GM21390 (cell line): ENCODE data around the gene MKRN2OS.

Source experiments
- ATAC-seq: cut with Tn5 transposase; IDR thresholded peaks from one replicate; pipeline ENCODE4 v1.9.1; 2021; ENCODE audit not compliant: unreplicated experiment

MKRN2OS gene

DNA sequence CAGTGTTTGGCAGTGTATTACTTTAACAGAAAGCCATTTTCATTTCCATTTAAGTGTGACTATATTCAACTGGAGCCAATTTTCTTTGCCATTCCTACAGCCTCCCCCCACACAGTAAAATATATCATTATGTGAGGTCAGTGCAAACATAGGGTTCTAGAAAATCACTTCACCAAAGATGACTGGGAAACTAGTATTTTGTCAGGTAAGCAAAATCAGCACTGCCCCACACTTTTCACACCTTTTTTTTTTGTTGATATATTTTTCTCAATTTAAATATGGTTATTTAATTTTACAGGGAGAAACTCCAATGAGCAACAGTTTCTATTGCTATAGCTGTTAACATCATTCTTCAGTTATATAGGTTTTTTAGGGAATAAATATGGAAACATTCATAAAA lies 29.7 kb downstream of the MKRN2OS start:
- no peak for ATAC-seq

- ATAC-seq = no peak
Observed at GRCh38 chr3:12513694-12514446, 31.4 kb downstream of the MKRN2OS start.

DNA sequence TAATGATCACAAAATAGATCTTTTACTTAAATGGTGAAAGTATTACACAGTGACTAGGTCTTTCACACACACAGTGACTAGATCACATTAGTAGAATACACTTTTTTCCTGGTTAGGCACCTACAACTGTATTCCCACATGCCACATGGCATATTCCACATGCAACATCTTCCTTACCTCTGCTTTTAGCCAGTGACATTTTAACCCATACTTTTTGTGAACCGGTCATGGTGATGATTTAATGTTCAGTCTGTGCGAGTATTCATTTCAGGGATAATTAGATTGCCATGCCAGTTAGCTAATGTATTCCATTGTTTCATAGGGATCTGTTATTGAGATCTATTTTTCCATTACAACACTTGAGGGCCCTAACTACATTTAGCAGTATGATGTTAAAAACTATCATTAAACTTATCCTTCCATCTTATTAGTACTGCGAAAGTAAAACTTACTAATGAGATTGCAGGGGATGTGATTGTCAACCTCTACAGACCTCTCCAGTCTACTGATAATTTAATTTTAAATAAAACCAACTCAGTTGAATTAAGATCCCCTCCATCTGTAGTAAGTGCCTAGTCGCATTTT lies 32.7 kb downstream of the MKRN2OS start:
- ATAC-seq = no peak

GRCh38 chr3:12509466-12509865 lies 35.8 kb downstream of the MKRN2OS start:
- no peak for ATAC-seq

DNA sequence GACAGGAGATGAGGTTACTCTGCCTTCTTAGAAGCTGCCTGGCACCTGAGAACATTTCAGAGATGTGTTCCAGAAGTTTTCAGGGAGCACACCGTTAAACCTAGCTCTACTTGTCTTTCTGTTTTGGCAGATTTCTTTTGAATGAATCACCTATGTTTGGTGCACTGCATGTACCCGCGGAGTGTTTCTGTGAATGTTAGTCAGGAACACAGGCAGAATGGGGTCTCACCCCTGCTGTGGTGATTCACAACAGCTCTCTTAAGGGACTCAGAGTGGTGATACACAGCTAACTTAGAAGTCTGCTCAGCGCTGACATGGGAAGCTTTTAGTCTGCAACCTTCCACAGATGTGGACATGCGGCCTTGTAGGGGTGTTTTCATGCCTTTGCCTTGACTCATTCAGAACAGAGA lies 37.0 kb downstream of the MKRN2OS start:
- no peak for ATAC-seq

DNA sequence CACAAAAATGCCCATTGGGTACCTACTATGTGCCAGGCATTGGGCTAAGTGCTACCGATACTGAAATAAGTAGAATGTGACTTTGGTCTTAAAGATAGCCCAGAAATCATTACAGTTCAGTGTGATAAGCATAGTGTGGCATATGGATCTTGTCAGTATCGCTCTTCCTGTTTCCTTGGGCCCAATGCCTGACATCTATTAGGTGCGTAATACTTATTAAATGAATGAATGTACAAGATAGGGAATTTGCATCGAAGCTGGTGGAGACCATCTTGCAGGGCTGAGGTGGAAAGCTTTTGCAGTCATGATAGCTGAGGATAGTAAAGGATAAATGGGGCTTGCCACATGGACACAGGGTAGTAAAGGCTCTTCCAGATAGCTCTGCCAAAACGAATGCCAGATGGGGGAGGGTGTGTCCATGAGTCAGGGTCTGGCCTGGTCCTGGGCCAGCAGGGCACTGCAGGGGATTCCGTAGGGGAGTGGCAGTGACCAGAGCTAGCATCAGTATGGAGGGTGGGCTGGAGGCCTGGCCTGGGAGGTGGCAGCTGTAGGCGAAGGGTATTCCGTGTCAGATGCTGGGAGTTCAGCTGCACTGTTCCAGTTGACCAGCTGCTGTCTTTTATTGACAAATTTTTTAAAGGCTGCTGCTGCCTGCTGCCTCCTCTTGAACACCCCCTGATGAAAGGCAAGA lies 37.6 kb downstream of the MKRN2OS start:
- ATAC-seq = no peak

DNA sequence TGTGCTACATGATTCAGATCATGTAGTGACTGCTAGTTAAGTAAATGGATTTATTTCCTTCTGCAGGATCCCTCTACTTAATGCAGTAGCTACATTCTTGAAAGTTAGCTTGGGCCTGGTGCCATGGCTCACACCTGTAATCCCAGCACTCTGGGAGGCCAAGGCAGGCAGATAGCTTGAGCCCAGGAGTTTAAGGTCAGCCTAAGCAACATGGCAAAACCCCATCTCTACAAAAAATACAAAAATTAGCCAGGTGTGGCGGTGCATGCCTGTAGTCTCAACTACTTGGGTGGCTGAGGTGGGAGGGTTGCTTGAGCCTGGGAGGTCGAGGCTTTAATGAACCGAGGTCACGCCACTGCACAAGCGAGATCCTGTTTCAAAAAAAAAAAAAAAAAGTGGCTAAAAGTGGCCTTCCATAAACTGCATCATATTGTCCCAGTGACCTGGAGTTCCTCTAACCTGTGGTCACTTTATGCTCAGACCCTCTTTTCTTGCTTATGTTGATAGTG lies 39.0 kb downstream of the MKRN2OS start:
- ATAC-seq = no peak

- ATAC-seq = no peak
Observed at GRCh38 chr3:12503126-12503957, 42.0 kb downstream of the MKRN2OS start.

DNA sequence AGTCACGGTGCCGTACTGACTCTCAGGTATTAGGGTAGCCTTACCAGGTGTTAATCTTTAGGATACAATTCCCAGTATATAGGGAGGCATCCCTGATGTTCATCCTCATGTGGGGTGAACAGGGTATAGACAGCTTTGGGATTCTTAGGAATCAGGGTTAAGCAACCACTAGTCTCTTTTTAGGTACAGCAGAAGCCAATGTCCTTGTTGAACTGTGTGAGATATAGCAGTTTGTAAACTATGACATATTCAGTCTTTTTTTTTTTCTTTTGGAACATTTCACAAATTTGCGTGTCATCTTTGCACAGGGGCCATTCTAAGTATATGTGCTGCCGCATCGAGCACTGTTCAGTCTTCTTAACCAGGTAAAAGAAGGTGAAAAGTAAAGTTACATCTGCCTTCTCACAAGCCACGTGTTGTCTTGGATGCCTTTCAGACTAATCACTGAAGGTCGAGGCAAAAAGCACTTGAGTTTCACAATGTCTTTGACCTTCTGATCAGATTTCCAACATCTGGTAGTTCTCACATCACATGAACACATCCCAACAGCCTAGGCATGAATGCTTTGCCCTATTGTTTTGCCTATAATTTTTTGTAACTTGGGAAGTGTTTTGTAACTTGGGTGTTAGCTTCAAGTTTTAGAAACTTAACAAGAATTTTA lies 43.8 kb downstream of the MKRN2OS start:
- ATAC-seq = no peak

DNA sequence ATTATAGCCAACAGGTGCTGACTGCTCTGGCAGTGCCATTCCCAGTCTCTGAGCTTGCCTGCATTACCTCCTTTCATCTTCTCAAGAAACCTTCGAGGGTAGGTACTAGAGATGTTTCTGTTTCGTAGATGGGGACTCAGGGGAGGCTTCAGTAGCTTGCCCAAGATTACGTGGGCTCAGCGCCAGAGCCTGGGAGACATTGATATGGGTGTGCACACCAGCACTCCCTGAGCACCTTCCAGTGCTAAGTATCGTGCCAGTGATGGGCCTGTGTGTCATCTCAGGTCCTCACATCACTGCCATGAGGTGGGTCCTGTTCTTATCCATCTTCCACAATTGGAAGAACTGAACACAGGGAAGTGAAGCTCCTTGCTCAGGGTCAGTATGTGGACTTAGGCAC lies 45.8 kb downstream of the MKRN2OS start:
- ATAC-seq = no peak

- no peak for ATAC-seq
Observed at GRCh38 chr3:12496453-12496761, 48.9 kb downstream of the MKRN2OS start.

GRCh38 chr3:12495749-12496452 lies 49.4 kb downstream of the MKRN2OS start:
- no peak for ATAC-seq

DNA sequence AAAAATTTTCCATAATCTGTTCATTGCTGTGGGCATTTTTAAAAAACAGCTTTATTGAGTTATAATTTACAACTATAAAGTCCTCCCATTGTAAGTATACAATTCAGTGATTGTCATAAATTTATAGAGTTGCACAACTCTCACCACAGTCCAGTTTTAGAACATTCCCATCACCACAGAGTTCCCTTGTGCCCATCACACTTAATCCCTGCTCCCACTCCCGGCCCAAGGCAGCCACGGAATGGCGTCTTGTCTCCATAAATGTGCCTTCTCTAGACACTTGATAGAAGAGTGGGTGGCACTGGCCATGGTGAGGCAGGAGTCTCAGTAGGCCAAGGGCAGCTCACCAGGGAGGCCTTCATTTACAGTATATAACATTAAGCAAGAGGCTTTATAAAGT lies 54.8 kb downstream of the MKRN2OS start:
- ATAC-seq = no peak

- no peak for ATAC-seq
Observed at GRCh38 chr3:12489832-12490231, 55.5 kb downstream of the MKRN2OS start.
